Fibroblast of the aortic adventitia (primary cell): ENCODE measurements around the gene CXorf58. TPM values are rescaled to one million over a fixed set of nuclear protein-coding genes. Genes with fewer than 3 reads are reported as not detected.
"Not testable (repeated sequence)": the region's sequence is repeated elsewhere in the genome, so short reads cannot be mapped to it uniquely, and the experiment has no call there.

Source experiments
- DNase-seq: peaks from one replicate; pipeline ENCODE4 v3.0.0-alpha.2; 2010; ENCODE audit warnings: low read depth
- H3K4me3 ChIP-seq: 2 replicates; pipeline ENCODE4 v1.5.1; 2011; ENCODE audit warnings: low read depth, mild to moderate bottlenecking, control low read depth, low read length, moderate library complexity
- CTCF ChIP-seq: IDR thresholded peaks from 2 replicates; pipeline ENCODE4 v1.5.1; 2011; ENCODE audit warnings: mild to moderate bottlenecking, low read length, control low read depth, inconsistent platforms; ENCODE audit not compliant: insufficient read depth
- total RNA-seq: library from RNA; depleted of rRNA; stranded (reverse); fragments of >200 nt; gene quantifications from 2 replicates; pipeline ENCODE4 v1.2.3, GENCODE V29; 2012; ENCODE audit warnings: low replicate concordance

Gene CXorf58
- not detected in 2 replicates for total RNA-seq

- TF ChIP-seq CTCF = peak; percentile 77
- DNase-seq = peak; percentile 88
- H3K4me3 ChIP-seq = peak within 1 kb of the TSS; percentile 70
These were observed at the start of gene CXorf58, which contains the start of gene APOO for GRCh38 chrX:23907498-23908218. TSS of gene CXorf58 (plus strand) at chrX:23908006. CDS start at chrX:23910303, 2,297 bp downstream. TSS of gene APOO (minus strand) at chrX:23907938. CDS start at chrX:23907702, 236 bp downstream.

- DNase-seq, H3K4me3 ChIP-seq: not testable (repeated sequence)
These were observed 48.6 kb upstream of the CXorf58 start for GRCh38 chrX:23859238-23859637.

- no peak for DNase-seq
- TF ChIP-seq CTCF = no peak
These were observed 46.5 kb upstream of the CXorf58 start for GRCh38 chrX:23861215-23861896.

GRCh38 chrX:23861952-23862351 lies 45.9 kb upstream of the CXorf58 start:
- H3K4me3 ChIP-seq, DNase-seq: not testable (repeated sequence)

More at GRCh38 chrX:23861215-23861896, 46.5 kb upstream of the CXorf58 start:
- no peak overlapping the region for H3K4me3 ChIP-seq

GRCh38 chrX:23864742-23865326 lies 43.0 kb upstream of the CXorf58 start:
- no peak for DNase-seq
- TF ChIP-seq CTCF = no peak
- no peak overlapping the region for H3K4me3 ChIP-seq

GRCh38 chrX:23870041-23870440 lies 37.8 kb upstream of the CXorf58 start:
- no peak overlapping the region for H3K4me3 ChIP-seq
- DNase-seq = no peak
- no peak for TF ChIP-seq CTCF

- DNase-seq = no peak
- no peak overlapping the region for H3K4me3 ChIP-seq
- TF ChIP-seq CTCF = no peak
These were observed 35.8 kb upstream of the CXorf58 start for GRCh38 chrX:23871905-23872546.
